SU-DHL-6 (cell line): ENCODE results near the gene ZNF148.

ENCODE experiments used
- H2AFZ ChIP-seq: fragments of 200-600 bp; sonication (generic); 2 replicates; pipeline ENCODE4 v1.6.1; 2014; ENCODE audit warnings: low read depth, mild to moderate bottlenecking, moderate library complexity, mixed read lengths, antibody characterized with exemption, low read length; ENCODE audit not compliant: severe bottlenecking
- H3F3A ChIP-seq: fragments of 200-600 bp; shearing (Covaris generic); 2 replicates; pipeline ENCODE4 v1.6.0; 2016; ENCODE audit warnings: antibody characterized with exemption, mild to moderate bottlenecking; ENCODE audit not compliant: insufficient read depth
- H3K27ac ChIP-seq: fragments of 200-600 bp; sonication (generic); 2 replicates; pipeline ENCODE4 v1.5.1; 2016; ENCODE audit warnings: low read depth, mild to moderate bottlenecking, low read length, moderate library complexity, mixed read lengths
- H3K27me3 ChIP-seq: fragments of 200-600 bp; sonication (generic), shearing (Covaris generic); 2 replicates; pipeline ENCODE4 v1.6.0; 2014; ENCODE audit warnings: mild to moderate bottlenecking, low read length
- H3K36me3 ChIP-seq: fragments of 200-600 bp; sonication (generic); 2 replicates; pipeline ENCODE4 v1.6.1; 2014; ENCODE audit warnings: mild to moderate bottlenecking, low read length, mixed read lengths
- H3K4me2 ChIP-seq: fragments of 300-600, 200-600 bp; shearing (Covaris generic), sonication (generic); 2 replicates; pipeline ENCODE4 v1.6.0; 2014; ENCODE audit warnings: low read length, low read depth, mild to moderate bottlenecking; ENCODE audit not compliant: poor library complexity, severe bottlenecking
- H3K4me3 ChIP-seq: fragments of 200-600 bp; sonication (generic); 2 replicates; pipeline ENCODE4 v1.5.1; 2014; ENCODE audit warnings: antibody characterized with exemption, low read length, mild to moderate bottlenecking, mixed read lengths; ENCODE audit not compliant: insufficient read depth, poor library complexity, severe bottlenecking
- H3K79me2 ChIP-seq: fragments of 200-600 bp; sonication (generic); 2 replicates; pipeline ENCODE4 v1.6.1; 2014; ENCODE audit warnings: mild to moderate bottlenecking, low read length, moderate library complexity; ENCODE audit not compliant: insufficient read depth
- H3K9ac ChIP-seq: fragments of 200-600 bp; sonication (generic); 2 replicates; pipeline ENCODE4 v1.7.0; 2014; ENCODE audit warnings: mild to moderate bottlenecking, low read length
- H3K9me2 ChIP-seq: fragments of 200-600 bp; sonication (generic); replicated peaks from 2 replicates; pipeline ENCODE4 v1.6.1; 2014; ENCODE audit warnings: low read length; ENCODE audit not compliant: insufficient read depth
- H3K9me3 ChIP-seq: fragments of 200-600 bp; sonication (generic); 2 replicates; pipeline ENCODE4 v1.6.1; 2014; ENCODE audit warnings: low read length, mixed read lengths; ENCODE audit not compliant: insufficient read depth
- H4K20me1 ChIP-seq: fragments of 200-600 bp; sonication (generic); 2 replicates; pipeline ENCODE4 v1.6.1; 2014; ENCODE audit warnings: low read depth, mild to moderate bottlenecking, antibody characterized with exemption, low read length, moderate library complexity, mixed read lengths
- EZH2phosphoT487 ChIP-seq: fragments of 200-600 bp; sonication (generic), shearing (Covaris generic); conservative IDR thresholded peaks from 2 replicates; pipeline ENCODE4 v1.6.1; 2018; ENCODE audit warnings: mild to moderate bottlenecking, antibody characterized with exemption, low read length, moderate library complexity, mixed read lengths
- TF ChIP-seq, protein P1 (sequence below): fragments of 200-600 bp; sonication (generic); IDR thresholded peaks from one replicate; pipeline ENCODE4 v1.5.1; 2017; ENCODE audit warnings: antibody characterized with exemption, mild to moderate bottlenecking, low read length, moderate library complexity; ENCODE audit not compliant: insufficient read depth, poor library complexity, severe bottlenecking

Gene ZNF148

DNA sequence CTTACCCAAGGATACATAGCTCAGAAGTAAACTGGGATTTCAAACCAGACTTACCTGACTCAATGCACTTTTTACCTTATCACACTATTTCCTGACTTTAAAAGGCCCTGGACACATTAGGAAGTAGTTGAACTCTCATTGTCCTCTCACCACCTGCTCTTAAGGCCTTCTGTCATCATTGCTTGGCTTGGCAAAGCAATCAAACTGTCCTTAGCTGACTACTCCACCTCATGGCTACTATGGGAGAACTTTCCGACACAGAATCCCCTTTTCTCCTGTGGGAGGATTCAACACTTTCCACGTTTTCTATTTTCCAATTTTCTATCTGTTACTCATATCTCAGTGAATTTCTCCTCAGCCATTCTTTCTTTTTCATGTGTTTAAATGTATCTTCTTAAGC lies 55.4 kb downstream of the ZNF148 start:
- Histone ChIP-seq H3K79me2 (peaks cover 5% of the 10 kb centered on the region; the same call in 1 of the 2 replicates), H3K36me3 (peaks cover 21% of the 10 kb centered on the region; the same call in 1 of the 2 replicates), H3K27me3 (no peaks in the 10 kb centered on the region), H3K4me2 (no peak overlapping the region), H3K9me3 (no peaks in the 10 kb centered on the region), H2AFZ (no peak overlapping the region), H3K9me2 (no peaks in the 10 kb centered on the region), H4K20me1 (no peaks in the 10 kb centered on the region), H3K4me3 (no peak overlapping the region), H3K27ac (no peak overlapping the region), H3F3A (peaks cover 17% of the 10 kb centered on the region; the same call in 1 of the 2 replicates), H3K9ac (no peak overlapping the region)
- TF ChIP-seq, protein P1, sequence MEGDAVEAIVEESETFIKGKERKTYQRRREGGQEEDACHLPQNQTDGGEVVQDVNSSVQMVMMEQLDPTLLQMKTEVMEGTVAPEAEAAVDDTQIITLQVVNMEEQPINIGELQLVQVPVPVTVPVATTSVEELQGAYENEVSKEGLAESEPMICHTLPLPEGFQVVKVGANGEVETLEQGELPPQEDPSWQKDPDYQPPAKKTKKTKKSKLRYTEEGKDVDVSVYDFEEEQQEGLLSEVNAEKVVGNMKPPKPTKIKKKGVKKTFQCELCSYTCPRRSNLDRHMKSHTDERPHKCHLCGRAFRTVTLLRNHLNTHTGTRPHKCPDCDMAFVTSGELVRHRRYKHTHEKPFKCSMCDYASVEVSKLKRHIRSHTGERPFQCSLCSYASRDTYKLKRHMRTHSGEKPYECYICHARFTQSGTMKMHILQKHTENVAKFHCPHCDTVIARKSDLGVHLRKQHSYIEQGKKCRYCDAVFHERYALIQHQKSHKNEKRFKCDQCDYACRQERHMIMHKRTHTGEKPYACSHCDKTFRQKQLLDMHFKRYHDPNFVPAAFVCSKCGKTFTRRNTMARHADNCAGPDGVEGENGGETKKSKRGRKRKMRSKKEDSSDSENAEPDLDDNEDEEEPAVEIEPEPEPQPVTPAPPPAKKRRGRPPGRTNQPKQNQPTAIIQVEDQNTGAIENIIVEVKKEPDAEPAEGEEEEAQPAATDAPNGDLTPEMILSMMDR = no peak
- no peak for TF ChIP-seq EZH2phosphoT487

DNA sequence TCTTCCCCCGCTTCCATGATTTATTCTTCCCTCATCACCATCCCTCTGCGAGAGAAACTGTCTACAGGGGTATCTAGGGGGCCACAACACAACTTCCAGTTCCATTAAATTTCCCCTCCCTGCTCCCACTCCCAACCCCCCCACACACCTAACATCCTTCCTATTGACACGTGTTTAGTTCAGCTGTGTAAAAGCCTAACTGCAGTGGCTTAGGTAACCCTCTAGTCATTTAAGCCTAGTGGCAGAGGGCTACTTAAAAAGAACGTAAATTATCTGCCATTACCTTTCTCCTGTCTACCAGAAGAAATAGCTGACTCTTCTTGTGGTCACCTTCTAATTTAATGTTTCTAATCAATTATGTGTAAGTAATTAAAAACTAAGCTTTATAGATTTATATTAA lies 56.3 kb downstream of the ZNF148 start:
- Histone ChIP-seq H3K27ac (no peak overlapping the region), H3K9me3 (no peaks in the 10 kb centered on the region), H3K9ac (no peak overlapping the region), H3K79me2 (peaks cover 3% of the 10 kb centered on the region; the same call in 1 of the 2 replicates), H3K36me3 (peaks cover 21% of the 10 kb centered on the region; the same call in 1 of the 2 replicates), H3K27me3 (no peaks in the 10 kb centered on the region), H3K4me2 (no peak overlapping the region), H2AFZ (no peak overlapping the region), H4K20me1 (no peaks in the 10 kb centered on the region), H3K9me2 (no peaks in the 10 kb centered on the region), H3F3A (0 out of 2 replicates have a peak, but pooled peaks cover 9% of the 10 kb centered on the region), H3K4me3 (no peak overlapping the region)
- TF ChIP-seq EZH2phosphoT487 = no peak
- TF ChIP-seq, protein P1 = no peak

DNA sequence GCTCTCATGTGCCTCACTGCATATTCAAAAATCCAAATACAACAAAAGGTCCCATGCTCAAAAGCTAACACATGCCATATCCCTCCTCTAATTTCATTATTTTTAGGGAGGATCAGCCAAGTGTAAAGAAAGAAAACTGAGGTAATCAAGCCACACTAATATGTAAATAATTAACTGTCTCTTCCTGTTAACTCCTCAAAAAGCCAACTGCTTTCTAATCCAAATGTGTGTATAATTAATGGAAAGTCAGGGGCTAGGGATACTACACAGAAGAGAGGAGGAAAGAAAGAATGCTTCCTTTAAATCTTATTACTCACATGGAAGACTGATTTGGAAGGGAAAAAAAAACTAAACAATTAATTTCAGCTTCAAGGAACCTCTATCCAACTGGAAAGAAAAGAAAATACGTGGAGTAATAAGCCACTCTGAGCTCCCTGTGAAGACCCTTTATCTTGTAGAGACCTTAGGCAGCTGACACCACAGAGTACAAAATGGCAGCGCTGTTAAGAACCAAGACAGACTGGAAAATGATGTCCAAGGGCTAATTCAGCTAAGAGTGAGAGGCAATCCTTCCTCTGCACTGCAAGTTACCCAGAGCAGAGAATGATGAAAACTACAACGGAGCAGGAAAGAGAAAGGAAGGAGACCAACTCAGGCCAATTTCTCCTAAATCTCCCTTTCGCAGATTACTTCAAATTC lies 56.8 kb downstream of the ZNF148 start:
- peaks cover 4% of the 10 kb centered on the region for H3K79me2 ChIP-seq
- H3K27me3 ChIP-seq = no peaks in the 10 kb centered on the region
- H3K36me3 ChIP-seq = peaks cover 19% of the 10 kb centered on the region; the same call in 1 of the 2 replicates
- H4K20me1 ChIP-seq = no peaks in the 10 kb centered on the region
- 0 out of 2 replicates have a peak, but pooled peaks cover 13% of the 10 kb centered on the region for H3F3A ChIP-seq
- H3K4me3 ChIP-seq = no peak overlapping the region
- no peak overlapping the region for H3K4me2 ChIP-seq
- no peak overlapping the region for H2AFZ ChIP-seq
- H3K27ac ChIP-seq = no peak overlapping the region
- TF ChIP-seq, protein P1 = no peak
- no peak for TF ChIP-seq EZH2phosphoT487
- no peaks in the 10 kb centered on the region for H3K9me2 ChIP-seq
- H3K9ac ChIP-seq = no peak overlapping the region
- no peaks in the 10 kb centered on the region for H3K9me3 ChIP-seq
